ENCODE data around the gene CFAP410.
"Not testable (repeated sequence)": the region's sequence is repeated elsewhere in the genome, so short reads cannot be mapped to it uniquely, and the experiment has no call there.

The CFAP410 gene

GRCh38 chr21:44349847-44350772, 10.9 kb upstream of the CFAP410 start:
- FAIRE-seq: no peak

- no peak for FAIRE-seq
Observed at GRCh38 chr21:44349416-44349846, 10.2 kb upstream of the CFAP410 start.

GRCh38 chr21:44348861-44349260, 9.7 kb upstream of the CFAP410 start:
- FAIRE-seq: no peak

GRCh38 chr21:44347911-44348451, 8.8 kb upstream of the CFAP410 start:
- no peak for FAIRE-seq

- FAIRE-seq: no peak
Observed at GRCh38 chr21:44345495-44345894, 6.3 kb upstream of the CFAP410 start.

- FAIRE-seq: no peak
Observed at GRCh38 chr21:44344541-44345183, 5.5 kb upstream of the CFAP410 start.

GRCh38 chr21:44342981-44343380, 3.8 kb upstream of the CFAP410 start:
- not testable (repeated sequence) for FAIRE-seq

GRCh38 chr21:44341726-44342458, 2.7 kb upstream of the CFAP410 start:
- not testable (repeated sequence) for FAIRE-seq

- no peak for FAIRE-seq
Observed at GRCh38 chr21:44337941-44338895, 972 bp downstream of the CFAP410 start.

GRCh38 chr21:44337449-44337848, 1.7 kb downstream of the CFAP410 start:
- no peak for FAIRE-seq

- no peak for FAIRE-seq
Observed at GRCh38 chr21:44335266-44336059, 3.7 kb downstream of the CFAP410 start.

- no peak for FAIRE-seq
Observed at GRCh38 chr21:44334329-44335030, 4.7 kb downstream of the CFAP410 start.

GRCh38 chr21:44333509-44334328, 5.5 kb downstream of the CFAP410 start:
- FAIRE-seq: no peak

GRCh38 chr21:44332965-44333364, 6.2 kb downstream of the CFAP410 start:
- FAIRE-seq: no peak

GRCh38 chr21:44332383-44332782, 6.8 kb downstream of the CFAP410 start:
- no peak for FAIRE-seq

- no peak for FAIRE-seq
Observed at GRCh38 chr21:44331650-44332307, 7.4 kb downstream of the CFAP410 start.

- no peak for FAIRE-seq
Observed at GRCh38 chr21:44331209-44331608, 8.0 kb downstream of the CFAP410 start.

- no peak for FAIRE-seq
Observed at GRCh38 chr21:44330698-44331097, 8.5 kb downstream of the CFAP410 start.
